Cardiac fibroblast (primary cell): ENCODE data around the gene SLC66A1.

Source experiments
- DNase-seq, 2 donors: peaks; one replicate each; pipeline versions ENCODE4 v3.0.0 to v3.0.0-alpha.2; 2010; ENCODE audit warnings: low read depth in 2 of 2
- H3K4me3 ChIP-seq, 2 donors: replicated peaks in 1 of 2; 1 replicate in 1 of 2; 2 replicates in 1 of 2; pipeline ENCODE4 v1.5.1; 2011; ENCODE audit warnings: low read depth in 2 of 2, low read length in 2 of 2, mild to moderate bottlenecking in 2 of 2, moderate library complexity in 1 of 2
- TF ChIP-seq, protein P1 (sequence below): IDR thresholded peaks from one replicate; pipeline ENCODE4 v1.5.1; 2011; ENCODE audit warnings: low read depth, mild to moderate bottlenecking, low read length, inconsistent platforms

Gene SLC66A1

GRCh38 chr1:19369396-19370090, 57.4 kb downstream of the SLC66A1 start:
- DNase-seq: no peak
- H3K4me3 ChIP-seq: no peak overlapping the region
- TF ChIP-seq, protein P1, sequence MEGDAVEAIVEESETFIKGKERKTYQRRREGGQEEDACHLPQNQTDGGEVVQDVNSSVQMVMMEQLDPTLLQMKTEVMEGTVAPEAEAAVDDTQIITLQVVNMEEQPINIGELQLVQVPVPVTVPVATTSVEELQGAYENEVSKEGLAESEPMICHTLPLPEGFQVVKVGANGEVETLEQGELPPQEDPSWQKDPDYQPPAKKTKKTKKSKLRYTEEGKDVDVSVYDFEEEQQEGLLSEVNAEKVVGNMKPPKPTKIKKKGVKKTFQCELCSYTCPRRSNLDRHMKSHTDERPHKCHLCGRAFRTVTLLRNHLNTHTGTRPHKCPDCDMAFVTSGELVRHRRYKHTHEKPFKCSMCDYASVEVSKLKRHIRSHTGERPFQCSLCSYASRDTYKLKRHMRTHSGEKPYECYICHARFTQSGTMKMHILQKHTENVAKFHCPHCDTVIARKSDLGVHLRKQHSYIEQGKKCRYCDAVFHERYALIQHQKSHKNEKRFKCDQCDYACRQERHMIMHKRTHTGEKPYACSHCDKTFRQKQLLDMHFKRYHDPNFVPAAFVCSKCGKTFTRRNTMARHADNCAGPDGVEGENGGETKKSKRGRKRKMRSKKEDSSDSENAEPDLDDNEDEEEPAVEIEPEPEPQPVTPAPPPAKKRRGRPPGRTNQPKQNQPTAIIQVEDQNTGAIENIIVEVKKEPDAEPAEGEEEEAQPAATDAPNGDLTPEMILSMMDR: no peak

GRCh38 chr1:19370453-19371170, 58.5 kb downstream of the SLC66A1 start:
- no peak overlapping the region for H3K4me3 ChIP-seq
- DNase-seq: no peak
- TF ChIP-seq, protein P1: no peak

DNA sequence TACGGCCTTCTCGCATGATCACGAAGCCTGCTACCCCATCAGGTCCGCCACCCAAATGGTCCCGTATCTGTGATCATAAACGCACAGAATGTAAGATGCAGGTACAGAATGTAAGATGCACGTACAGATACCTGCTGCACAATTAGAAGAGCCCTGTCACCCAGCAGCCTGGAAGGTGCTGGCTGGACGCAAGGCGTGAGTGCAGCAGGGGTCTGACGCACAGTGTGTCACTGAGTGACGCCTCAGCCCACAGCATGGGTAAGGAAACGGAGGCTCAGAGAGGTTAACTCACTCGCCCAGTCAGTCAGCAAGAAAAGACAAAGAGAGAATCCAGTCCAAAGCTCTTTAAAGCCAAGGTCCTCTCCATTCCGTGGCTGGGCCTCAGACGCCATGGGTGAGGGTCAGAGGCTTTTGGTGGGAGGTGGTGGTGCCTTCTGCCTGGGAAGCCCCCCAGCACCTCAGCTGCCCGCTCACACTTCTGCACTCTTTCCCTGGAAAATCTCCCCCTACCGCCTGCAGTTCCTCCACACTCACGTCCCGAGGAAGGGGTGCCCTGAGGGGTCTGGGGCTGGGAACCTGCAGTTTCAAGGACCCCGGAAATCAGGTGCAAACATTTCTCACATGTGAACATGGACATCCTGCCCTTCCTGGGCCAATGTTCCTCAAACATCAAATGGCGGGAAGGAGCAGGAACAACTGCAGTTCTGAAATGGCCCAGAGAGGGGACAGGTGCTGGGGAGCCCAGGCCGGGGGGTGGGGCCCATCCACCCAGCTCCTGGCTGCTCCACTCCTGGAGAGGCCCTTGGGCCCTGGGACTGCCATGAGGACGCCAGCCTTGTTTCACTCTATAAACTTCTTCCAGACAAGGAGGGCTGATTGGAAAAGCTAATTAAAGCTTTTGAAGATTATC, 59.4 kb downstream of the SLC66A1 start:
- no peak for DNase-seq
- TF ChIP-seq, protein P1: no peak
- no peak overlapping the region for H3K4me3 ChIP-seq

GRCh38 chr1:19372136-19372514, 60.0 kb downstream of the SLC66A1 start:
- TF ChIP-seq, protein P1: no peak
- H3K4me3 ChIP-seq: no peak overlapping the region
- no peak for DNase-seq

DNA sequence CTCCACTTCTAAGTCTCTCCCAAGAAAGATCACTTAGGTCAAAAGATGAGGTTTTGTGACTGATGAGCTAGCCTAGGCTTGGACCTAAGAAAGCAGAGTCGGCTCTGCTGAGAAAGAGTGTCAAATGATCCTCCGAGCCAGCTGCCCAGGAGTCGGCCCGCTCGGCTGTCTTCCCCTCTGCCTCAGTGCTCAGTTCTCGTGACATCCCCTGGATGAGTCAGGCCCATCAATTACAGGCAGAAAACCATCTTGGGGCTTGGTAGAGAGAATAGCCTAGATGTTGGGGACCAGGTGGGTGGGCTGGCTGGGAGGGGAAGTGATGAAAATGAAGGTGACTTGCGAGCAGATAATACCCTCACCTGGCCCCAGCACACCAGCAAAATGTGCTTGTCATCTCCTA, 60.5 kb downstream of the SLC66A1 start:
- TF ChIP-seq, protein P1: no peak
- no peak overlapping the region for H3K4me3 ChIP-seq
- no peak for DNase-seq

GRCh38 chr1:19373211-19374082, 61.3 kb downstream of the SLC66A1 start:
- DNase-seq: no peak
- TF ChIP-seq, protein P1: no peak
- H3K4me3 ChIP-seq: no peak overlapping the region
